T follicular helper cell (primary cell): Measurements from ENCODE around the gene THAP12.
"Not testable (repeated sequence)": the region's sequence is repeated elsewhere in the genome, so short reads cannot be mapped to it uniquely, and the experiment has no call there.

Experiments used
- DNase-seq: peaks from one replicate; pipeline ENCODE4 v3.0.0-alpha.2; 2020; ENCODE audit warnings: low read depth
- total RNA-seq, 2 experiments: gene quantifications; one replicate each; lab custom pipeline; 2026; lab: John Stamatoyannopoulos, UW

Gene THAP12
- 153 to 209 reads per million in 2 experiments for total RNA-seq

- DNase-seq: peak; percentile 96
These were observed at the start of gene THAP12, which contains the start of gene GVQW3 for GRCh38 chr11:76380977-76381719. TSS of gene THAP12 (minus strand) at chr11:76381132. CDS start at chr11:76380836, 296 bp downstream. TSS of gene GVQW3 (plus strand) at chr11:76381323. CDS start at chr11:76381829, 506 bp downstream.

DNA sequence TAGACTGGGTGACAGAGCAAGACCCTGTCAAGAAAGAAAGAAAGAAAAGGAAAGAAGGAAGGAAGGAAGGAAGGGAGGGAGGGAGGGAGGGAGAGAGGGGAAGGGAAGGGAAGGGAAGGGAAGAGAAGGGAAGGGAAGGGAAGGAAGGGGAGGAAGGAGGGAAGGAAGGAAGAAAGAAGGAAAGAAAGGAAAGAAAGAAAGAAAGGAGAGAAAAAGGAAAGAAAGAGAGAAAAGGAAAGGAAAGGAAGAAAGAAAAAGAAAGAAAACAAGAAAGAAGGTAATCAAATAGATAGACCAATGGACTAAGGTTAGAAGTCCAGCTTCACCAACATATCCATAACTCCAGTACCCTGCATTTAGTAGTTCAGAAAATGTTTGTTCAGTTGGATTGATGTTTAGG is 45.7 kb upstream of the THAP12 start:
- DNase-seq: no peak

GRCh38 chr11:76424891-76425290 is 44.0 kb upstream of the THAP12 start:
- DNase-seq: no peak

DNA sequence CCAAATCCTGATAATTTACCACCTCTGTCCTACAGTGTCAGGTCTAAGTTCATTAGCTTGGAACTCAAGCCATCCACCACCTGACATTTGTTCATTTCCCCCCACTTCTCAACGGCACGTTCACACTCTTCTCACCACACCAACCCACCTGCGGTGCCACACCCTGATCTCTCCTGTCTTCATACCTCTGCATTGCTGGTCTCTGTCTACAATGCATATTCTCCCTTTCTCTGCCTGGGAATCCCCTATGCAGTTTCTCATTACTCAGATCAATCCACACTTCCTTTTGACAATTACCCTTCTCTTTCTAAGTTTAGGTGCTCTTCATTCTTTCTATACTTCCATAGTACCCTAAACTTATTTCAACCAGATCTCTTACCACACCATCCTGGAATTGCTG is 43.4 kb upstream of the THAP12 start:
- no peak for DNase-seq

GRCh38 chr11:76419896-76420295 is 39.0 kb upstream of the THAP12 start:
- DNase-seq: no peak

DNA sequence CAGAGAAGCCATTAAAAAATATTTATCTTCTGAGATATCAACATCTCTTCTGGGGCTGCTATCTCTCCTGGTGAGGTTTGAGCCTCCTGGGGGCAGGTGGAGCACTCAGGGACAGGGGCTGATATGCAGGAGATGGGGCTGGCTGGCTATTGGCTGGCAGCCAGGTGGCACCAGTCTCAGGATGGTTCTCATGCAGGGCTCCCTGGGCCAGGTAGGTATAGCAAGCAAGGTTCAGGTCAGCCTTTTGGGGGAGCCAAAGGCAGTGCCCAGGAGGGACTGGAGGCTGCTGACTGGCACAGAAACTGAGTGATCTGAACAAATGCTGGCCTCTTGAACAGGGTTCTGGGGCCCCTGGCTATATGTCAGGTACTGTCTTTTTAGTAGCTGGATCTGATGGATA is 34.1 kb upstream of the THAP12 start:
- DNase-seq: no peak

DNA sequence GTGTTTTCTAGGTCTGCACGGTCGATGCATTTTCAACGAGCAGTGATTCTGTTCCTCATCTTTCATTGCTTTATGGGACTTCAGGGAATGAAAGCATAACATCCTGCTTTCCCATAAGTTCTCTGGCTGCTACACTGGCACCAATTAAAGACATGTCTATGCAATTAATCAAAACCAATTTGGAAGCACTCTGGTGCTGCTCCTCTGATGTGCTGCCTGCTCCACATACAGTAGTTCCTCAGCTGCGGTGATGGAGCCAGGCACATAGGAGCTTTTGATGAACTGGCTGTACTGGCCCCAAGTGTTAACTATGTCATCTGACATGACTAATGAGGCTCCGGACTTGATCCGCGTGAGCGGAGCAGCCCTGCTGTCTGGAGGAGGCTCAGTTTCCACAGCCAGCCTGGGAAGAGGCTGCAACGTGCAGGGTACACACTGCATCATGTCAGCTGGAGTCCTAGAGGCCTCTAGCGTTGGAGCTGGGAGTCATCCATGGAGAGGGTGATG is 30.0 kb upstream of the THAP12 start:
- no peak for DNase-seq

GRCh38 chr11:76408171-76408965 is 27.4 kb upstream of the THAP12 start:
- DNase-seq: no peak

GRCh38 chr11:76406359-76406758 is 25.4 kb upstream of the THAP12 start:
- DNase-seq: no peak

GRCh38 chr11:76401484-76401883 is 20.6 kb upstream of the THAP12 start:
- DNase-seq: not testable (repeated sequence)

DNA sequence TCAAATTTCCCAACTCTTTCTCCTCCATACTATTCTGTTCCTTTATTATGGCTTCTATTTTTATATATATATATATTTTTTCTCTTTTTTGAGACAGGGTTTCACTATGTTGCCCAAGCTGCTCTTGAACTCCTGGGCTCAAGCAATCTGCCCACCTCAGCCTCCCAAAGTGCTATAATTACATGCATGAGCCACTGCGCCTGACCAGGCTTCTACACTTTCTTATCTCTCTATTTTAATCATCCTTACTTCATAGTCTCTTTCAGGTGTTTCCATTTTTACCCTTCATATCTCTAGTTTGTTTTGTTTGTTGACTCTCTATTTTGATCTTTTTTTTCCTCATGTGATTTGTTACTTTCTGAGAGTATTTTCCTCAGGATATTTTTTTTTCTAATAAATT is 20.0 kb upstream of the THAP12 start:
- no peak for DNase-seq

DNA sequence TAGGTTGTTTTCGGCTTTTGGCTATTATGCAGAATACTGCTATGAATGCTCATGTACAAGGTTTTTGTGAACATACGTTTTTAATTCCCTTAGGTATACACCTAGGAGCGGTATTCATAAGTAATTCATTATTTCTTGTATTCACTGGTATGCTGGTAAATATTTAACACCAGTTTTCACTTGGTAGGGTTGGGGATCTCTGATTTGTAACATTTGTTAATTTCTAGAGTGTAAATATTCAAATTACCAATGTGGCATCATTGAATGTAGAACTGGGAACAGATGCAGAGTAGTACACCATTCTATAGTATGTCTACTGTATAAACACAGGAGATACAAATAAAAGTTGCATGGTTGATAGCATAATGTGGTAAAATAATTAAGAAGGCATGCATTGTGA is 16.5 kb upstream of the THAP12 start:
- DNase-seq: no peak

GRCh38 chr11:76395296-76395695 is 14.4 kb upstream of the THAP12 start:
- no peak for DNase-seq

DNA sequence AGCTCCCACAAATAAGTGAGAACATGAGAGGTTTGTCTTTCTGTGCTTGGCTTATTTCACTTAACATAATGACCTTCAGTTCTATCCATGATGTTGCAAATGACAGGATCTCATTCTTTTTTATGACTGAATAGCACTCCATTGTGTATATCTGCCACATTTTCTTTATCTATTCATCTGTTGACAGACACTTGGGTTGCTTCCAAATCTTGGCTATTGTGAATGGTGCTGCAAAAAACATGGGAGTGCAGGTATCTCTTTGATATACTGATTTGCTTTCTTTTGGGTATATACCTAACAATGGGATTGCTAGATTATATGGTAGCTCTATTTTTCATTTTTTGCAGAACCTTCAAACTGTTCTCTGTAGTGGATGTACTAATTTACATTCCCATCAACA is 13.5 kb upstream of the THAP12 start:
- no peak for DNase-seq

GRCh38 chr11:76392870-76393269 is 11.9 kb upstream of the THAP12 start:
- no peak for DNase-seq

GRCh38 chr11:76391811-76392475 is 11.0 kb upstream of the THAP12 start:
- DNase-seq: no peak

DNA sequence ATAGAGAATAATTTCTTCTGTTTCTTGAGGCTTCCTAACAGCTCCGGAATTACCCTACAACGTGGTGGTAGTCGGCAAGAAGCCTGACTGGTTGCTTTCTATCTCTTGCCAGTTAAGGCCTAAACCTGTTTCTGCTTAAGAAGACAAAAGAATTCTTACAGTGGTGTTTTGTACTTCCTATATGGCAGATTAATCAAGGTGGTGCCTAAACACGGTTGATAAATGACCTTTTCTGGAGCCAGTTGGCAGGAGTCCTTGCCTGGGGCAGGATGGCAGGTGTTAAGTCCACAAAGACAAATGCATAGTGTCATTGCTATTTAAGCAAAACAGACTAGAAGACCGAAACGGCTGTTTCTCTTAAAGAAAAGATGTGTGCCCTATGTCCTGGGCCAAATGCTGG is 10.1 kb upstream of the THAP12 start:
- DNase-seq: no peak

GRCh38 chr11:76388408-76388807 is 7.5 kb upstream of the THAP12 start:
- DNase-seq: no peak

DNA sequence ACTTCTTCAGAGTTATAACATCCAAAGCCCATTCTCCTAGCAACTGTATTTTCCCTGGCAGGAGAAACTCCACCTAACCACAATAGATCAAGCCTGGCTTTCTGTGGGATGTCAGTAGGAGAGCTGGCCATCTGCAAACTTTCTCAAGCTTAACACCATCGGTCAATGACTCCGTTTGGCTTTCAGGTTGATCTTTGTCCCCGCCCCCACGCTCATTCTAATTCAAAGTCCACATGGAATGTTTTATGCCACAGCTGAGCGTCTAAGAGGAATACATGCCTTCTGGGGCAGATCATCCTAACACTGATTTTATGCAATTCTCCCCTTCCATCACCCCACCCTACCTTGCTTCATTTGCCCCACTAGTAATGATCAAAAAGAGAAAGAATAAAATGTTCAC is 5.0 kb upstream of the THAP12 start:
- DNase-seq: no peak

GRCh38 chr11:76382209-76382608 is 1.3 kb upstream of the THAP12 start:
- no peak for DNase-seq

DNA sequence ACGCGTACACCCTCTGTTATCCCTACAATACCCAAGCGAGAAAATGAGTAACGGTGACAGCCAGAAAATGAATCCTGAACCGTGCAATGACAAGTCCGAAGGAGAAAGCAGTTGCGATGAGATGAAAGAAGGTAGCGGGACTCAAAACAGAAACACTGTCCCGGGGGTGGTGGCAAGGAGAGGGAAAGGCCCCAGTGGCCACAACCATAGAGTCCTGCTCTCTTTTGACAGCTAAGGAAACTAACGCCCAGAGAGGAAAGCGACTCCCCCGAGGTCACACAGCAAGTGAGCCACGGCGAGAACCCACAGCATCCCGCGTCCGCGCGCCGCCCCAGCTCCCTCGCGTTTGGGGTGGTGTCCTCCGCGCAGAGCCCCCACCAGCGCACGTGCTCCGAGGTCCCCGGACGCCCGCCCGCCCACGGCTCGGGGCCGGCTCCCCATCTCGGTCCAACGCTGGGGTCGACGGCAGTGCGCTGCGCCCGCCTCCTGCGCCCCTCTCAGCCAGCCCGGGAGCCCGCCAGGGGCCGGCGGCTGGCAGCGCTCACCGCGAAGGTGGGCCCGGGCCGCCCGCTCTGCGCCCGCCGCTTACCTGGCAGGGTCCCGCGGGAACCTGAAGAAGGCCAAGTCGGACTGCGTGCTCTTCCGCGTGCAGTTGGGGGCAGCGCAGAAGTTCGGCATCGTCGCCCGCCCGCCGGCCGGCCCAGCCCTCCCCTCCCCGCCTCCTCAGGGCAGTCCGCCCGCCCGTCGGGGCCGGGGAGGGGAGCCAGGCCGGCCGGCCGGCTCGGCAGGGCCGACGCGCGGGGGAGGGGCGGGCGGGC is 564 bp downstream of the THAP12 start:
- peak; percentile 10 for DNase-seq

DNA sequence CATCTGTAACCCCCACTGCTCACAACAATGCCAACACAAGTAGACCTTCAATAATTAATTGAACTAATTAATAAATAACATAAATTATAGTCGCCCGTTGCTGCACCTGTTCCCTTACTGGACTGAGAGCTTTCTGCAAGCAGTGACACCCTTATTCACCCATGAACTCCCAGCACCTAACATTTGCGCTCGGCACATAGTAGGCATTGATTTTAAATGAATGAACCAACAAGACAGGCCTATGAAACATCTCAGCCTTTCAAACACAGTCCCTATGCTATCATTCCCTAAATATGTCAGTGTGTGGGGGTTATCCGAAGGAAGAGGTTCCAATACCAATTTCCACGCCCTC is 1.1 kb downstream of the THAP12 start:
- no peak for DNase-seq
